HG03457 (cell line): ENCODE results near the gene RIT2.

Experiments used
- ATAC-seq: cut with Tn5 transposase; IDR thresholded peaks from one replicate; pipeline ENCODE4 v1.9.1; 2021; ENCODE audit warnings: moderate number of reproducible peaks; ENCODE audit not compliant: unreplicated experiment

The RIT2 gene

GRCh38 chr18:43092539-43092938 is 22.9 kb downstream of the RIT2 start:
- ATAC-seq, result no peak

- no peak for ATAC-seq
Measured at GRCh38 chr18:43081396-43081795, 34.1 kb downstream of the RIT2 start.

GRCh38 chr18:43080671-43081070 is 34.8 kb downstream of the RIT2 start:
- ATAC-seq, result no peak

GRCh38 chr18:43079422-43079821 is 36.1 kb downstream of the RIT2 start:
- no peak for ATAC-seq

GRCh38 chr18:43078478-43079092 is 36.9 kb downstream of the RIT2 start:
- ATAC-seq, result no peak

GRCh38 chr18:43077510-43078308 is 37.8 kb downstream of the RIT2 start:
- ATAC-seq, result no peak

- ATAC-seq, result no peak
Measured at GRCh38 chr18:43073771-43074170, 41.7 kb downstream of the RIT2 start.

- no peak for ATAC-seq
Measured at GRCh38 chr18:43068781-43069180, 46.7 kb downstream of the RIT2 start.

GRCh38 chr18:43067570-43067969 is 47.9 kb downstream of the RIT2 start:
- ATAC-seq, result no peak

- ATAC-seq, result no peak
Measured at GRCh38 chr18:43061816-43062215, 53.7 kb downstream of the RIT2 start.

- no peak for ATAC-seq
Measured at GRCh38 chr18:43061318-43061717, 54.2 kb downstream of the RIT2 start.

- no peak for ATAC-seq
Measured at GRCh38 chr18:43060020-43060419, 55.5 kb downstream of the RIT2 start.

- no peak for ATAC-seq
Measured at GRCh38 chr18:43054815-43055519, 60.5 kb downstream of the RIT2 start.

GRCh38 chr18:43049021-43049420 is 66.5 kb downstream of the RIT2 start:
- ATAC-seq, result no peak

GRCh38 chr18:43046322-43046721 is 69.2 kb downstream of the RIT2 start:
- ATAC-seq, result no peak

- ATAC-seq, result no peak
Measured at GRCh38 chr18:43043626-43044025, 71.9 kb downstream of the RIT2 start.

GRCh38 chr18:43040281-43040680 is 75.2 kb downstream of the RIT2 start:
- no peak for ATAC-seq

GRCh38 chr18:43034683-43035500 is 80.6 kb downstream of the RIT2 start:
- no peak for ATAC-seq

- ATAC-seq, result no peak
Measured at GRCh38 chr18:43031169-43031568, 84.3 kb downstream of the RIT2 start.

GRCh38 chr18:43029414-43029813 is 86.1 kb downstream of the RIT2 start:
- no peak for ATAC-seq

GRCh38 chr18:43022874-43023273 is 92.6 kb downstream of the RIT2 start:
- no peak for ATAC-seq
